SIG-M5 (cell line): ENCODE results near the gene DNAH2.

Experiments
- DNase-seq: peaks from one replicate; lab custom pipeline; 2025; lab: John Stamatoyannopoulos, UW

DNAH2 gene

GRCh38 chr17:7875804-7876370 is 158.3 kb downstream of the DNAH2 start:
- no peak for DNase-seq

GRCh38 chr17:7878234-7878633 is 160.7 kb downstream of the DNAH2 start:
- DNase-seq: no peak

DNA sequence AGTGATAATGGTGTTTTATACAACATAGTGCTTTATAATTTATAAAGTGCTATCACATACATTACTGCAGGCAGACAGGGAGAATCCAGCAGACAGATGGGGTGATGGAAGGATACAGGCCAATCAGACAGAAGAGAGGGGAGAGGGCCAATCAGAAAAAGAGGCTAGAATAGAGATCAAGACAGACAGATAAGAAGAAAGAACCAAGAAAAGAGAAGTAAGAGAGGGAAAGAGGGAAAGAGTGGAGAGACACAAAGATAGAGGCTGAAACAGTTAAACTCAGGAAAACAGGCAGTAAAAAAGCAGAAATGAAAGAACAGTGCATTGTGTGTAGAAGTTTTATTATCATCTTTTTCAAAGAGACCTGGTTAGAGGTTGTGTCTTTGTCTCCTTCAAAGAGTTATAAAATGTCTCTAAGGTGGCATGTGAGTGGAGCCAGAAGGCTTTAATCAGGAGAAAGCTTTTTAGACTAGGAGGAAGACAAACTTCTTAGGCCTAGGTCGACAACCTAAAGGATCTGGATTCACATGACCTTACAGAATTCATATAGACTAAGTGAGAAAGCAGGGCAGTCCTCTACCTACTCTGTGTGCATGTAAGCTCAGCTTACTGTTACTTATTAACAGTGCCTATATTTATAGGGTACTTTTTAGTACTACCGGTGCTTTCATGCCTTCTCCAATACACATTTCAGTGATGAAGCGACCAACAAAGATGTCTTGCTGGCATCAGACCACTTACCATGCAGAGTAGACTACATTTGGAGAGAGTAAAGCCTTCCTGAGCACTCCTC is 162.7 kb downstream of the DNAH2 start:
- DNase-seq: no peak

GRCh38 chr17:7881276-7882054 is 163.9 kb downstream of the DNAH2 start:
- no peak for DNase-seq

GRCh38 chr17:7882068-7882467 is 164.5 kb downstream of the DNAH2 start:
- no peak for DNase-seq

DNA sequence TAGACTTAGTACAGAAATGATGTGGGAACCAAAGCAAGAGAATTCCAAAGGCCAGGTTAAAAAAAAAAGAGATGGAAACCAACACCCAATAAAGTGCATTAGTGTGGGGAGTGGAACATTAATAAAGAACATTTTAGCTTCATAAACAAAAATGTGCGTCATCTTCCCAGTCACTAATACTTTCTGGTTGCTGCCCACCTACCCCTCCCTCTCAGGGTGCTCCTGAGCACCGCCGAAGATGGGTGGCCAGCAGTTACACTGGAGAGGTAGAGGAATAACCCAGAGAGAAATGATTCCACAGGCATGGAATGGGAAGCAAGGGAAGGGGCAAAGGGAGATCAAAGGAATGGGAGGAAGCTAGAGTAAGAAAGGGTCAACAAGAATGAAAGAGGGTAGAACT is 165.1 kb downstream of the DNAH2 start:
- no peak for DNase-seq
